ENCODE measurements around the gene SH3GL3.

The SH3GL3 gene

DNA sequence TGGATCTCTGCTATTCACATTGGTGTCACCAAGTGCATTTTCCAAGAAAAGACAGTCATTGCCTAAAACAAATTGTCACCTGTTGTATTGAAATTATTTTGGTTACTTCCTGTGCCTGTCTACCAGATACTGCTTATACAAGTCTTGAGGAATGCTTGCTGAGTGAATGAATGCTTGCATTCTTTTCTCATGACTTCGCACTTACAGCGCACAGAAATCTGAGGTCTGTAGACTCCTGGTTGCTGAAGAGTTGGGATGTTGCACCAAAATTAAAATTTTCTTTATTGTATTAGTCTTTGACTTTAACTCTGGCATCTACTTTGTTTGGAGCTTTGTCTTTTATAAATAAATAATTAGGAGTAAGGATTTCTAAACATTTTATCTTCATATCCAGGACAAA lies 28.4 kb downstream of the SH3GL3 start:
- DNase-seq = no peak
- TF ChIP-seq POLR2A (IDR thresholded peaks at IDR 0.05; ENCODE audit: low read length) = no peak
- no peak for TF ChIP-seq GATA1 (IDR thresholded peaks at IDR 0.05; ENCODE audit: low read depth, low read length)

DNA sequence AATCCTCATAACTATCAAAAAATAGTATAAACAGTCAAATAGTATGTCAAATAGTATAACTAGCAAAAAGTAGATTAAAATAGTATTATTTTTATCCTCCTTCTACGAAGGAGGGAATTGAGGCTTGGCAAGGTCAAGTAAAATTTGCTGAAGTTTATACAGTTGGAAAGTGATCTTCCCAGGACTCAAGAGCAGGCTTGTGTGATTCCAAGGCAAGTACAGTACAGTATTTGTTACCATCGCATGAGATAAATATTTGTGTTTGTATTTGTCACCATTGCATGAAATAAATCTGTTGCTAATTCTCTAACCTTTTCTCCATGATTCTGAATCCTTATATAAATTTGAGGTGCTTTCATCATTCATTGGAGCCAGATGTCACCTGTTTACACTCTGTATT lies 28.9 kb downstream of the SH3GL3 start:
- DNase-seq = no peak
- TF ChIP-seq GATA1 (IDR thresholded peaks at IDR 0.05; ENCODE audit: low read depth, low read length) (no peak), POLR2A (IDR thresholded peaks at IDR 0.05; ENCODE audit: low read length) (no peak)

DNA sequence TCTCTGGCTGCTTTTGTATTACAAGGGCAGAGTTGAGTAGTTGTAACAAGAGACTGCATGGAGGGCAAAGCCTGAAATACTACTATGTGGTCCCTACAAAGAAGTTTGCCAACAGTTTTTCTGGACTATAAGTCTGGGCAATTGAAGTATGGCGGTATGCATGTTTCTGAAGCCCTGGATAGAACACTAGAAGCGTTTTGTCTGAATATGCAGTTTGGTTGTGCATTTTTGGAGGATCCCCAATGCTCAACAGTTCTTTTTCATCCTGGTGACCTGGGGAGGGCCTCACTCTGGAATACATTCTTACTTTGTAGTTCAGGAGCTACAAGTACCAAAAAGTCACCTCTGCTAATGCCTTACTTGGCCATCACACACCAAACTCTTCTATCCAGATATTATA lies 29.6 kb downstream of the SH3GL3 start:
- TF ChIP-seq POLR2A (IDR thresholded peaks at IDR 0.05; ENCODE audit: low read length) (no peak), GATA1 (IDR thresholded peaks at IDR 0.05; ENCODE audit: low read depth, low read length) (no peak)
- DNase-seq = no peak

DNA sequence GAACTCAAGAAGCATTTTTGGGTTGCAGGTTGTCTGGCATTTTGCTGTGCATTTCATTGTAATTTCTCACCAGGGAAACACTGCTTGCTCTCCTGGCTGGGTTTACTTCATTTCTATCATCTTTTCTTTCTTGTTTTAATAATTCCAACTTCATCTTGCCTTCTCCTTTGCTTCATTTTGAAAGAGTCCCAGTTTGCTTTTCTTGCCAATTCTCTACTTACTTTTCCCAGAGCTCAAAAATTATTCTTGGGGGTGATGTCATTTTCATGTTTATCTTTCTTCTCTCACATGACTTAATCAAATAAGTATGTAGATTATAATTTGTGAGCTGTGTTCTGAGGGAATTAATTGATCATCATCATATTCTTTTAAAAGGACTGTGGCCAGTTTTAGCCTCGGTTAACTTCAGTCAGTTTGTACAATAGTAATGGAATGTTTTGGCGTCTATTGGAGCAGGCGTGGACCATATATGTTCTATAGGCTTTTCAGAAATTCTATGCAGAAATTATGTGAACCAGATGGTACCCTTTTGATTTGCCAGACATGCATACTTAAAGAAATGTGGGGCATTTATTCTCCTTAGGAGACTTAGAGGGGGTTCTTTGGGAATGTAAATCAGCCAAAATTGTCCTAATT lies 30.1 kb downstream of the SH3GL3 start:
- TF ChIP-seq GATA1 (IDR thresholded peaks at IDR 0.05; ENCODE audit: low read depth, low read length) (no peak), POLR2A (IDR thresholded peaks at IDR 0.05; ENCODE audit: low read length) (no peak)
- DNase-seq = no peak

DNA sequence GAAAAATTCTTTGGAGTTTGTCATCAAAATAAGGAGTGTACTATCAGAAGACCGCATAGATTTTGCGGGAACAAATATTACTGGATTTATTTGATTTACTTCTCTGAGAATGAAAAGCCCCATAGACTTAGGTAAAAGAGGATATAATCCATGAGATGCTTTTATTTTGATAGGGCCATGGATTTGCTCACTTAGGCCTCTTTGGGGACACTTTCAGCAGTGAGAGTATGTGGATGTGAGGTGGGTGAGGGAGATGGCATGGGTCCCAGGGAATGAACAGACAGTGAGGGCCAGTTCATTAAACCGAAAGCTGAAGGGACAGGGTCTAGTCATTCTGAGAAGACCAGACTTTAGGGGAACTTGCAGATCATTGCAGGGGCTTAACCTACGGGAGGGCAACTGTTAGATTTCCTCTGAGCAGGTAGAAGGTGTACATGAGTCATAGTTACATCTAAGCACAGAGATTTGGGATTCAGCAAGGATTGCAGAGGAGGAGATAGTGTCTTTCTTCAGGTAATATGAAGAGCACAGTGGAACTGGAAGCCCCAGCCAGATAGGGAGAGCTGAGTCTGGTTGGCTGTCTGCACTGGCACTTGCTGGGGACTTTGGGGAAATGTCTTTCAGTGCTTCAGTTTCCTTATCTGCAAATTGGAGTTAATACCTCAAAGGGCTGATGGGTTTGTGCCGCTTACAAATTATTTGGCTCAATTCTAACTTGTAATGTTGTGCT lies 30.8 kb downstream of the SH3GL3 start:
- DNase-seq = no peak
- no peak for TF ChIP-seq GATA1 (IDR thresholded peaks at IDR 0.05; ENCODE audit: low read depth, low read length)
- no peak for TF ChIP-seq POLR2A (IDR thresholded peaks at IDR 0.05; ENCODE audit: low read length)

DNA sequence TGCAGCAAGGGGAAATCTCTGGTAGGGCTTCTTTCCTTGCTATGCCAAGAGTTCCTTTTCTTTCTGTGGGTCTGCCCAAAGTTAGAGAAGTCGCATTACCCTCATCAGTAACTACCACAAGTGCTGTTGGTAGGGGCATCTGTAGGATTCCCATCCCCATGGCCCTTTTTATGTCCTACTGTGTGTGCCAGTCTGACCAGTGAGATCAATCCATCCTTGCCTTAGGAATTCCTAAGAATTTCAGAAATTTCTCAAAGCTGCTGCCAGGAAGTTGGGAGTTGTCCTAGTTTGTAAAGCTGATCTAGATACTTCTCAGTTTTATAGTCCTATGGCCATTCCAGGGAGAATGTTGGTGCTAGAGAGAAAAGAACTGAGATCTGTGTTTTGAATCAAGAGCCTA lies 36.5 kb downstream of the SH3GL3 start:
- no peak for DNase-seq
- TF ChIP-seq POLR2A (IDR thresholded peaks at IDR 0.05; ENCODE audit: low read length) = no peak
- no peak for TF ChIP-seq GATA1 (IDR thresholded peaks at IDR 0.05; ENCODE audit: low read depth, low read length)

DNA sequence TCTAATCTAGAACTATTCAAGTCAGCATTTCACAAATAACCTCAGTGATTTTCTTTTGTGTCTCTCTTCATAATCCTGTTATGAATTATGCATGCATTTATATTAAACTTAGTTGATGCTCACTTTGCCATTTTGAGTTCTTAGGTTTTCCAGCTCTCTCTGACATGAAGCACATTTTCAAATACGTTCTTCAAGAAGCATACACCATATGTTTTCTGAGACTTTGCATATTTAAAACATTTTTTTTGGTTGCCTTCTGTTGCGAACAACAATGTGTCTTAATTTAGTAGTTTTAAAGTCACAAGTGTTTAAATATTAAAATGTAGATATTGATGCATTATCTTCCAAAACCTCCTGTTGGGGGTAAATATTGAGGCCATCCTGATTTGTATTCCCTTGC lies 37.5 kb downstream of the SH3GL3 start:
- TF ChIP-seq GATA1 (IDR thresholded peaks at IDR 0.05; ENCODE audit: low read depth, low read length) (no peak), POLR2A (IDR thresholded peaks at IDR 0.05; ENCODE audit: low read length) (no peak)
- DNase-seq = no peak

DNA sequence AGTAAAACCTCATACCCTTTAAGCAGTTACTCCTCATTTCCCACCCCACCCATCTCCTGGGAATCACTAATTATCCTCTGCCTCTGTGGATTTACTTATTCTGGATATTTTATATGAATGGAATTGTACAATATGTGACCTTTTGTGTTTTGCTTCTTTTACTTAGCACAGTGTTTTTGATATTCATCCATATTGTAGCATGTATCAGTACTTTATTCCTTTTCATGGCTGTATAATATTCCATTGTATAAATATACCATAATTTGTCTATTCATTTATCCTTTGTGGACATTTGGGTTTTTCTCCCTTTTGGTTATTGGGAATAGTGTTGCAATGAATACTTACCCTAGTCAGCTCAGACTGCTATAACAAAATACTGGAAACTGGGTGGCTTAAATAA lies 39.2 kb downstream of the SH3GL3 start:
- DNase-seq = no peak
- TF ChIP-seq POLR2A (IDR thresholded peaks at IDR 0.05; ENCODE audit: low read length) (no peak), GATA1 (IDR thresholded peaks at IDR 0.05; ENCODE audit: low read depth, low read length) (no peak)

DNA sequence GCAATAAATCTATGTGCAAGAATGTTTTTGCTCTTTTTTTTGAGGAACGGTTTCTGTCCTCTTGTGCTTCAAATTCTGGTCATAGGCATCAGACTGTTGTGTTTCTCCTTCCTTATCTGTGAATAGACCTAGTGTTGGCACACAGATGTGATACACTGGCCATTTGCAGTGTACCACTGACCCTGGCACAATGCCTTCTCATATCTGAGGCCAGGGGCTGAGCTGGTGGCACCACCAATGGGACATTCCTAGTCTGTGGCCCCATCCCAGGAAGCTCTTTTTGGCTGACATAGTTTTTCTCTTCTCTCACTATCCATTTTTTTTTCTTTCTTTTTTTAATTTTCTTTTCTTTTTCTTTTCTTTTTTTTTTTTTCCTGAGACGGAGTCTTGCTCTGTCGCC lies 40.4 kb downstream of the SH3GL3 start:
- no peak for DNase-seq
- TF ChIP-seq POLR2A (IDR thresholded peaks at IDR 0.05; ENCODE audit: low read length) = no peak

DNA sequence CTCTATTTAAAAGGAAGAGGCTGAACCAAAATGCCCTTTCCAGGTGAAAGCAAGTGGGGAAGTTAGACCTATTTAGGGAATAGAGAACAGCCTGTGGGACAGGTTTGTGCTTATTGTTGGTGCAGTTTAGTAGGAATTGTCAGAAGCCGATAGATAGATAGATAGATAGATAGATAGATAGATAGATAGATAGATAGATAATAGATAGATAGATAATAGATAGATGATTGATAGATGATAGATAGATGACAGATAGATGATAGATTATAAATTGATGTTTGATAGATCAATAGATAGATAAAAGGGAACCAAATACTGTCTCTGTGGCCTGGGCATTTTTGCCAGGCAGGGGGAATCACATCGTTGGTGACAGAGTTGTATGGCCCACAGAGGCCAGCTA lies 42.5 kb downstream of the SH3GL3 start:
- no peak for TF ChIP-seq POLR2A (IDR thresholded peaks at IDR 0.05; ENCODE audit: low read length)
- no peak for TF ChIP-seq GATA1 (IDR thresholded peaks at IDR 0.05; ENCODE audit: low read depth, low read length)
- no peak for DNase-seq

DNA sequence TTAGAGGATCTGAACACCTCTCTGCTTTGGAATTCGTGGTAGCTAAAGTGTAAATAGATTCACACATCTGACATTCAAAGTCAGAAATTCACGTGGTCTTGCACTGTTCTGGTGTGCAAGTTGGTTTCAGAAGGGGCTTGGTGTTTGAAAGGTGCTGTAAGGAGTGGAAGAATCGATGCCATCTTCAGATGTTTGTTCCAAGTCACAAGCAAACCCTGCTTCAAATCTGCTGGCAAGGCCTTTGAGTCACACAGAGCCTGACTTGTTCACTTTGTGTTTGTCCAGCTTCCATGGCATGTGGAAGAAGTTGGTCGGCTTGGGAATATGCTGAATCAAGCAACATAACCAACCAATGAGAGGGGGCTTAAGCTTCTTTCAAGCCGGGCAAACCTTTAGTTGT lies 44.3 kb downstream of the SH3GL3 start:
- TF ChIP-seq GATA1 (IDR thresholded peaks at IDR 0.05; ENCODE audit: low read depth, low read length) (no peak), POLR2A (IDR thresholded peaks at IDR 0.05; ENCODE audit: low read length) (no peak)
- no peak for DNase-seq

DNA sequence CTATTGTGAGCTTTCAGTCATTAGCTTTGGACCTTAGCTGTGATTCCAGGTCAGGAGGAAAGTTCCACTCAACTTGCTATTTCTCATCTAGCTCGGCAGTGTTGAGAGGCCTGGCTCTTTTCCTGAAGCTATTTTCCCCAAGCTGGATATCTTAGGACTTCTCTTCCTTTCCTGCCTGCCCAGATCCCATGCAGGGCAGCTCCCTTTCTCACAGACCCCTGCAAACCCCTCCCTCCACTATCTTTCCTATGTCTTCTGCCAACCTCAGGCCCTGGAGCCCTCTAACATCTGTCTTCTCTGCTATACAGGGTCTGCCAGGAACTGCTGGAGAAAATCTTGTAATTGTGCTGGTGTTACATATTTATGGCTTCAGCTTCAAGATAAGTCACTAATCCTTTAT lies 49.6 kb downstream of the SH3GL3 start:
- TF ChIP-seq GATA1 (IDR thresholded peaks at IDR 0.05; ENCODE audit: low read depth, low read length) (no peak), POLR2A (IDR thresholded peaks at IDR 0.05; ENCODE audit: low read length) (no peak)
- DNase-seq = no peak

DNA sequence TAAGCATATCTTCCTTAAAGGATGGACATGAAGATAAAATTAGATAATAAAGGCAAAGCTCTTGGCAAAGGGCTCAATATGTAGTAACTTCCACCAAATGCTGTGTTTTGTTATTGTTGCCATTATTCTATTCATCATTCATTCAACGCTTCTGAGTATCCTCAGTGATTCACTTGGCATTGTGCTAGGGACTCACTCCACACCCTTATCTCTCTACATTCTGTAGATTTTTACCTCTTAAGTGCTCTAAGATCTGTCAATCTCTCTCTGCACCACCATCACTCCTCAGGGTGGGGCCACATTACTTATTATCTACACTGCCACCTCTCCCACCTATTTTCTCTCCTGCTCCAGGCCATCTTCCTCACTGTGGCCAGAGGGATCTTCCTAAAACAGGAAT lies 51.2 kb downstream of the SH3GL3 start:
- DNase-seq = no peak
- TF ChIP-seq GATA1 (IDR thresholded peaks at IDR 0.05; ENCODE audit: low read depth, low read length) (no peak), POLR2A (IDR thresholded peaks at IDR 0.05; ENCODE audit: low read length) (no peak)

DNA sequence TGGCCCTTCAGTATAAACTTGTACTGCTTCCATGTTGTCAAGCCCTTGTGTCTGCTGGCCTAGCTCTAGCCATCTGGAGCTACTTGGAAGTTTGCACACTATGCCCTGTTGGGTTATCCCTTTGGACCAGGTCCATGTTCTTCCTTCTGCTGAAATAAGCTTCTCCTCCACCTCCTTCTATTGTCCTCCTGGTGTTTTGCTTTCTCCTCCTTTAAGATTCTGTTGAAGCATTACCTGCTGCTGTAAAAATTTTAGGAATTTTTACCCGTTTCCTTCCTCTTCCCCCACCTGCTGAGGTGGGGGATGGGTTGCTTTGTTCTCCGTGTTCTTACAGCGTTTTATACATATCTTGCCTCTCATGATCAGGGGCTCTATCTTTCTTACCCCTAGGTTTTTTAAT lies 51.7 kb downstream of the SH3GL3 start:
- DNase-seq = no peak
- no peak for TF ChIP-seq GATA1 (IDR thresholded peaks at IDR 0.05; ENCODE audit: low read depth, low read length)
- no peak for TF ChIP-seq POLR2A (IDR thresholded peaks at IDR 0.05; ENCODE audit: low read length)

DNA sequence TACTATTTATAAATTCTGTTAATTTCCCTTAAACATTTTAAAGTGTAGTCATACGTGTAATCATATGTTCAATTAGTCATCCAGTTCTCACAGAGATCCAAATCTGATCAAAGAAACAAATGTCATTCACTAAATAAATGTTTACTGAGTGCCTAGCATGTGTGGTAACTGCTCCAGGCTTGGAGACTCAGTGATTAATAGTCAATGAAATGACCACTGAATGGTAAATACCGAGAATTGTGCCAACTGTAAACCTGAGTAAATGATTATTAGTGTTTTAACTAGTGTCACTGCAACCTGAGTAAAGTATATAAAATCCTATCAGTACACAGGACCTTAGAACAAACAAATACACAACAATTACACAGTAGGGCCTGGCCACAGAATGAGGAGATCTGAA lies 52.3 kb downstream of the SH3GL3 start:
- TF ChIP-seq GATA1 (IDR thresholded peaks at IDR 0.05; ENCODE audit: low read depth, low read length) (no peak), POLR2A (IDR thresholded peaks at IDR 0.05; ENCODE audit: low read length) (no peak)
- no peak for DNase-seq
